ENCODE data around the gene KIAA0513. TPM values are rescaled to one million over a fixed set of nuclear protein-coding genes. Genes with fewer than 3 reads are reported as not detected.

Gene KIAA0513, protein sequence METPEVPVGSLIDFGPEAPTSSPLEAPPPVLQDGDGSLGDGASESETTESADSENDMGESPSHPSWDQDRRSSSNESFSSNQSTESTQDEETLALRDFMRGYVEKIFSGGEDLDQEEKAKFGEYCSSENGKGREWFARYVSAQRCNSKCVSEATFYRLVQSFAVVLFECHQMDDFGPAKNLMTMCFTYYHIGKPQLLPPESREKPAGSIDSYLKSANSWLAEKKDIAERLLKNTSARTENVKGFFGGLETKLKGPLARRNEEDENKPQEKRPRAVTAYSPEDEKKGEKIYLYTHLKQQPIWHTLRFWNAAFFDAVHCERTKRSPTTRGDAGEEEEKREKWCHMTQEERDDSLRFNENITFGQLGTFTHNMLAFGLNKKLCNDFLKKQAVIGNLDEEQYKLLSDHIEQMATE
- 4.7 and 7.6 TPM in 2 replicates for total RNA-seq

DNA sequence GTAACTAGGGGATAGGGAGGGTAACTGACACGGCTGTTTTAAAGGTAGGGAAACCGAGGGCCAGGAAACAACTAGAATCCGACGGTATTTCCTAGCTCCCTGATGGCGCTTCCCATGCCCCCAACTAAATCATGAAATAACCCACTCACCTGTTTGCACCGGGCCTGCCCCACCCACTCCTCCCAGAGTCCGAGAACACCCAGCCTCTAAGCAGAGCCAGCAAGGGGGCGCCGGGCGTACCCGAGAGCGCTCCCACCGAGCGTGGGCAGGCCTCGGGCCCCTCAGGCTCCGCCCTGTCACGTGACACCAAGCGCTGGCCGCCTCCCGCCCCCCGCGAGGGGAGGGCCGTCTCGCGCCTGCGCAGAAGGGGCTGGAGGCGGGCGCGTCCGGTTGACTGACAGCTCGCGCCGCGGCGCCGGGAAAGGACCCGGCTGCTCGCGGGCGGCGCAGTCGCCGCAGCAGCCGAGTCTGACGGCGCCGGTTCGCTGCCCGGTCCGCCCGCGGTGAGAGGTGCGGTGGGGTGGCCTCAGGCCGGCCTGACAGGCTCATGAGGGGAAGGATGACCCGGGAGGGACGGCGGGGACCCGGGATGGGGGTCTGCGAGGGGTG is at the start of gene KIAA0513:
Gene KIAA0513, plus strand, starts transcription at position 447 of the 609 bp plus-strand sequence. CDS start 39,277 bp downstream, outside the sequence.

DNA sequence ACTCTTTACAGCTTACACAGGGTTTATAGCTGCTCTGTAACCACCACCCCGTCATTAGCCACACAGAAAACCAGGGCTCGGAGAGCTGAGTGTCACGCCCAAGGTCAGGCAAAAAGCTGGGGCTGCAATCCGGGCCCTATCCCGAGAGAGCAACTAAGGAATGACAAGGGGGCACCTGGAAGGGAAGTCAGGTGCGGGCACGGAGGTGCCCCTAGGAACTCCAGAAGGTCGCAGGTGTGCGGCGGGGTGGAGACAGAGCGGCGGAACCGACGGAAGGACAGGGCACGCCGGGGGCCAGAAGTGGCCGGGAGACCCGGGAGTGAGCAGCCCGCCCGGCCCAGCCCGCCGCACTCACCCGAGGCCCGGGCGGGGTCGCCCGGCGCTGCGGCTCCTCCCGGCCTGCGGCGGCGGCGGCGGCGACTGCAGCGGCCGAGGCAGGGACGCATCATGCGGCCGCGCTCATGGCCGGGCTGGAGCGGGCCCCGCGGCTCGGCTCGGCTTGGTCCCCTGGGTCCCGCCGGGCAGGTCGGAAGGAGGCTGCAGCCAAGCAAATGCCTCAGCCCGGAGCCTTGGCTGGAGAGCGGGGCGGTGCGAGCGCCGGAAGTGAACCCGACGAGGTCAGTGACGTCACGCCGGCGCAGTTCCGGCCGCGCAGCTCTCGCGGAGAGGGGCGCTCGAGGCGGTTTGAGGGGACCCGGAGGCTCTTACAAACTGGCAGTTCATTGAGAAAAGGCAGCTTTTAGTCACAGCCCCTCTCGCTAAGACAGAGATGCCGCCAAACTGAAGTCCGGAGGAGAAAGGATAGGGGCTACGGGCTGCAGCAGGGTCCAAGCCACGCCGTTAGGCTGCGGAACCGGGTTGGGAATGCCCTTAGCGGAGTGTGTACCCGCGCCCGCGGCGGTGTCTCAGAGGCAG is 16.4 kb upstream of the KIAA0513 start, which contains the start of gene ZDHHC7:
Gene ZDHHC7, minus strand, starts transcription at position 605 of the 915 bp plus-strand sequence. CDS start 20,917 bp downstream, outside the sequence.

DNA sequence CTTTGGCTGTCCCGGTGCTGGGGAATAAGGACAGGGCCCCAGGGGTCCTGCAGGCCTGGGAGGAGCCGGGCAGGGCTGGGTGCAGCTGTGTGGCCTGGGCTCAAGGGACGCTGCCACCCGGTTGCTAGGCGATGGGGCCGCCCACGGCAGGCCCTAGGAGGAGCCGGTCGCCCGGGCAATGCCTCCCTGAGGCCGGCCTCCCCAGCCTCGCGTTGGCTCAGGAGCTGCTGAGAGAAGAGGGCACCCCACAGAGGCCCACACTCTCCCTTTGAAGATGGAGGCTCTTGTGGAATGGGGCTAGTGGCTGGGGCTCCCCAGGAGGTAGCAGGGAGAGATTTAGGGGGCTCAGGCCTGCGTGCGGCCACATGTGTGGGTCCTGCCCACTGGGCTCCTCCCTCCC is 84.8 kb downstream of the KIAA0513 start, which contains the start of gene CIBAR2:
Gene CIBAR2, minus strand, starts transcription at position 109 of the 400 bp plus-strand sequence. CDS start 120 bp downstream, outside the sequence.

Other genes with a start within 250 kb of the KIAA0513 start
- gene CRISPLD2, start 207.8 kb upstream of the KIAA0513 start, total RNA-seq = 59.3 and 75.3 TPM in 2 replicates
- gene ZDHHC7, start 16.3 kb upstream of the KIAA0513 start, total RNA-seq = 67.0 and 77.5 TPM in 2 replicates
- not detected in 2 replicates for gene CIBAR2, start 84.7 kb downstream of the KIAA0513 start, total RNA-seq